Astrocyte (in vitro differentiated cells and primary cell): Measurements from ENCODE around the gene EXOC6B.

Experiments used
- CTCF ChIP-seq: IDR thresholded peaks from 2 replicates; pipeline ENCODE4 v1.5.1; 2011; ENCODE audit warnings: low read depth, mild to moderate bottlenecking, inconsistent platforms, low read length, moderate library complexity; ENCODE audit not compliant: insufficient read depth
- EZH2 ChIP-seq: IDR thresholded peaks from 2 replicates; pipeline ENCODE4 v1.6.1; 2012; ENCODE audit warnings: mild to moderate bottlenecking, low read length, inconsistent platforms; ENCODE audit not compliant: insufficient read depth

DNA sequence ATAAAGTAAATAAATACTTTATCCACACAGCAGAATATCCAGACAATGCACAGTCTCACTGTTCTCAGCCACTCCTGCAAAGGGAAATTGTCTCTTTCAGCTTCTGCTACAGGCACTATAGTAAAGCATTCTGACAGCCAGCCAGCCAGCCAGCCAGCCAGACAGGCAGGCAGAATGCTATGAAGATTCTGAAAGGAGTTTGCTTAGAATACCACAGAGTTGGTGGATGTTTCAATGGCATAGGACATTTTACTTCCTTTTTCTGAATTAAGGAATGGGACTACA is 562.1 kb downstream of the EXOC6B start:
- TF ChIP-seq CTCF (no peak), EZH2 (no peak)
